GM23338 (cell line): ENCODE results near the gene RECQL5. TPM values are rescaled to one million over a fixed set of nuclear protein-coding genes. Genes with fewer than 3 reads are reported as not detected.

Experiments
- ATAC-seq: fragments of 200-7000 bp; cut with Tn5 transposase; 3 replicates; pipeline ENCODE4 v1.9.1; 2020
- DNase-seq: peaks from one replicate; pipeline ENCODE4 v3.0.0-alpha.2; 2015; ENCODE audit warnings: low spot score
- H2AFZ ChIP-seq: fragments of 200-600 bp; sonication (generic); 2 replicates; pipeline ENCODE4 v1.8.0; 2016; ENCODE audit warnings: antibody characterized with exemption, mild to moderate bottlenecking, moderate library complexity
- H3F3A ChIP-seq: fragments of 200-600 bp; sonication (generic); replicated peaks from 2 replicates; pipeline ENCODE4 v1.8.0; 2017; ENCODE audit warnings: antibody characterized with exemption, mixed run types, low read depth
- H3K27ac ChIP-seq: fragments of 200-600 bp; sonication (generic); 2 replicates; pipeline ENCODE4 v1.6.1; 2016; ENCODE audit warnings: low read depth
- H3K27me3 ChIP-seq: fragments of 200-600 bp; sonication (generic); 2 replicates; pipeline ENCODE4 v1.8.0; 2016; ENCODE audit warnings: mild to moderate bottlenecking, mixed run types, moderate library complexity; ENCODE audit not compliant: insufficient read depth
- H3K36me3 ChIP-seq: fragments of 200-600 bp; sonication (generic); 2 replicates; pipeline ENCODE4 v1.8.0; 2016; ENCODE audit warnings: mild to moderate bottlenecking; ENCODE audit not compliant: insufficient read depth
- H3K4me1 ChIP-seq: fragments of 200-600 bp; sonication (generic); 2 replicates; pipeline ENCODE4 v1.8.0; 2016; ENCODE audit warnings: mild to moderate bottlenecking, moderate library complexity; ENCODE audit not compliant: insufficient read depth
- H3K4me2 ChIP-seq: fragments of 200-600 bp; sonication (generic); 2 replicates; pipeline ENCODE4 v1.7.1; 2017; ENCODE audit warnings: mixed run types
- H3K4me3 ChIP-seq: fragments of 200-600 bp; sonication (generic); 2 replicates; pipeline ENCODE4 v1.6.1; 2016; ENCODE audit warnings: mixed run types
- H3K79me2 ChIP-seq: fragments of 200-600 bp; sonication (generic); replicated peaks from 2 replicates; pipeline ENCODE4 v1.8.0; 2017; ENCODE audit warnings: mild to moderate bottlenecking; ENCODE audit not compliant: insufficient read depth
- H3K9me2 ChIP-seq: fragments of 200-600 bp; sonication (generic); 2 replicates; pipeline ENCODE4 v1.8.0; 2017; ENCODE audit not compliant: insufficient read depth
- H4K20me1 ChIP-seq: fragments of 200-600 bp; sonication (generic); replicated peaks from 2 replicates; pipeline ENCODE4 v1.8.0; 2017; ENCODE audit warnings: mild to moderate bottlenecking; ENCODE audit not compliant: insufficient read depth
- H3K27ac Mint-ChIP-seq: 2 replicates; pipeline ENCODE4 v1.8.0; 2020; ENCODE audit warnings: inconsistent platforms, mild to moderate bottlenecking, moderate library complexity, mixed read lengths
- H3K27me3 Mint-ChIP-seq: 3 replicates; pipeline ENCODE4 v1.8.0; 2022; ENCODE audit warnings: low read depth, mild to moderate bottlenecking, moderate library complexity, mixed read lengths, inconsistent platforms; ENCODE audit not compliant: insufficient read depth, poor library complexity
- H3K36me3 Mint-ChIP-seq: 3 replicates; pipeline ENCODE4 v1.8.0; 2021; ENCODE audit warnings: low read depth, mild to moderate bottlenecking, inconsistent platforms, moderate library complexity, mixed read lengths
- H3K4me1 Mint-ChIP-seq: 3 replicates; pipeline ENCODE4 v1.8.0; 2020; ENCODE audit warnings: mild to moderate bottlenecking, inconsistent platforms, mixed read lengths
- H3K4me3 Mint-ChIP-seq: 3 replicates; pipeline ENCODE4 v1.8.0; 2021; ENCODE audit warnings: moderate library complexity, mild to moderate bottlenecking, inconsistent platforms, mixed read lengths
- H3K9me3 Mint-ChIP-seq: 3 replicates; pipeline ENCODE4 v1.8.0; 2020; ENCODE audit warnings: moderate library complexity, mild to moderate bottlenecking, inconsistent platforms, mixed read lengths
- NANOG ChIP-seq: IDR thresholded peaks from 2 replicates; pipeline ENCODE4 v1.6.1; 2016; ENCODE audit warnings: antibody characterized with exemption, borderline replicate concordance
- ZNF331 ChIP-seq: fragments of 250-450 bp; sonication (Bioruptor Pico); IDR thresholded peaks from 2 replicates; pipeline ENCODE4 v1.5.0; 2020; ENCODE audit warnings: low read depth, mild to moderate bottlenecking, moderate library complexity
- polyA plus RNA-seq: library from polyadenylated mRNA; unstranded; fragments of >200 nt; fragmentation: Nextera tagmentation; extraction: Ambion mirVana; gene quantifications from 2 replicates; pipeline ENCODE4 v1.2.1, GENCODE V29; 2016
- total RNA-seq: library from RNA; depleted of rRNA; stranded (reverse); fragments of >200 nt; shearing (Covaris generic); gene quantifications from 2 replicates; pipeline ENCODE4 v1.2.3, GENCODE V29; 2014
- TF ChIP-seq, protein P1 (sequence below): fragments of 250-450 bp; sonication (Bioruptor Pico); IDR thresholded peaks from 2 replicates; pipeline ENCODE4 v1.5.0; 2020; ENCODE audit warnings: mild to moderate bottlenecking, moderate library complexity
- TF ChIP-seq, protein P2 (sequence below): IDR thresholded peaks from one replicate; pipeline ENCODE4 v1.6.1; 2018; ENCODE audit warnings: antibody characterized with exemption; ENCODE audit not compliant: unreplicated experiment

The RECQL5 gene
- total and polyA plus RNA-seq, 2 experiments from 2014 or later, result 20.0 to 23.3 TPM

DNA sequence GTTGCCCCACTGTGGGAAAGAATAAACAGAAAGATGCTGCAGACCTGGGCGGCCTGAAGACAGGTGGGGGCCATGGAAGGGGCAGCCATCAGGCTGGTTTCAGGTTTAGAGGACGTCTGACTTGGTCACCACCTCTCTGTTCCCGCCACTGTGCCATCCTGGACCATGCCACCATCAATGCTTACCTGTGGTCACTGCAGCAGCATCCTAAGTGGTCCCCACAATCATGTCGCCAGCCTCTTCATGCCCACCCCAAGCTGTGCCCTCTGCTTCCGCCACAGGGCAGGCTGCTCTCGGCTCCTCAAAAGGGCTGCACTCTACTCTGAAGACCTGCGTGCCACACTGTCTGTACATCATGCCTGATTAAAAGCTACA lies 23.3 kb downstream of the RECQL5 start (continued):
- TF ChIP-seq, protein P1, sequence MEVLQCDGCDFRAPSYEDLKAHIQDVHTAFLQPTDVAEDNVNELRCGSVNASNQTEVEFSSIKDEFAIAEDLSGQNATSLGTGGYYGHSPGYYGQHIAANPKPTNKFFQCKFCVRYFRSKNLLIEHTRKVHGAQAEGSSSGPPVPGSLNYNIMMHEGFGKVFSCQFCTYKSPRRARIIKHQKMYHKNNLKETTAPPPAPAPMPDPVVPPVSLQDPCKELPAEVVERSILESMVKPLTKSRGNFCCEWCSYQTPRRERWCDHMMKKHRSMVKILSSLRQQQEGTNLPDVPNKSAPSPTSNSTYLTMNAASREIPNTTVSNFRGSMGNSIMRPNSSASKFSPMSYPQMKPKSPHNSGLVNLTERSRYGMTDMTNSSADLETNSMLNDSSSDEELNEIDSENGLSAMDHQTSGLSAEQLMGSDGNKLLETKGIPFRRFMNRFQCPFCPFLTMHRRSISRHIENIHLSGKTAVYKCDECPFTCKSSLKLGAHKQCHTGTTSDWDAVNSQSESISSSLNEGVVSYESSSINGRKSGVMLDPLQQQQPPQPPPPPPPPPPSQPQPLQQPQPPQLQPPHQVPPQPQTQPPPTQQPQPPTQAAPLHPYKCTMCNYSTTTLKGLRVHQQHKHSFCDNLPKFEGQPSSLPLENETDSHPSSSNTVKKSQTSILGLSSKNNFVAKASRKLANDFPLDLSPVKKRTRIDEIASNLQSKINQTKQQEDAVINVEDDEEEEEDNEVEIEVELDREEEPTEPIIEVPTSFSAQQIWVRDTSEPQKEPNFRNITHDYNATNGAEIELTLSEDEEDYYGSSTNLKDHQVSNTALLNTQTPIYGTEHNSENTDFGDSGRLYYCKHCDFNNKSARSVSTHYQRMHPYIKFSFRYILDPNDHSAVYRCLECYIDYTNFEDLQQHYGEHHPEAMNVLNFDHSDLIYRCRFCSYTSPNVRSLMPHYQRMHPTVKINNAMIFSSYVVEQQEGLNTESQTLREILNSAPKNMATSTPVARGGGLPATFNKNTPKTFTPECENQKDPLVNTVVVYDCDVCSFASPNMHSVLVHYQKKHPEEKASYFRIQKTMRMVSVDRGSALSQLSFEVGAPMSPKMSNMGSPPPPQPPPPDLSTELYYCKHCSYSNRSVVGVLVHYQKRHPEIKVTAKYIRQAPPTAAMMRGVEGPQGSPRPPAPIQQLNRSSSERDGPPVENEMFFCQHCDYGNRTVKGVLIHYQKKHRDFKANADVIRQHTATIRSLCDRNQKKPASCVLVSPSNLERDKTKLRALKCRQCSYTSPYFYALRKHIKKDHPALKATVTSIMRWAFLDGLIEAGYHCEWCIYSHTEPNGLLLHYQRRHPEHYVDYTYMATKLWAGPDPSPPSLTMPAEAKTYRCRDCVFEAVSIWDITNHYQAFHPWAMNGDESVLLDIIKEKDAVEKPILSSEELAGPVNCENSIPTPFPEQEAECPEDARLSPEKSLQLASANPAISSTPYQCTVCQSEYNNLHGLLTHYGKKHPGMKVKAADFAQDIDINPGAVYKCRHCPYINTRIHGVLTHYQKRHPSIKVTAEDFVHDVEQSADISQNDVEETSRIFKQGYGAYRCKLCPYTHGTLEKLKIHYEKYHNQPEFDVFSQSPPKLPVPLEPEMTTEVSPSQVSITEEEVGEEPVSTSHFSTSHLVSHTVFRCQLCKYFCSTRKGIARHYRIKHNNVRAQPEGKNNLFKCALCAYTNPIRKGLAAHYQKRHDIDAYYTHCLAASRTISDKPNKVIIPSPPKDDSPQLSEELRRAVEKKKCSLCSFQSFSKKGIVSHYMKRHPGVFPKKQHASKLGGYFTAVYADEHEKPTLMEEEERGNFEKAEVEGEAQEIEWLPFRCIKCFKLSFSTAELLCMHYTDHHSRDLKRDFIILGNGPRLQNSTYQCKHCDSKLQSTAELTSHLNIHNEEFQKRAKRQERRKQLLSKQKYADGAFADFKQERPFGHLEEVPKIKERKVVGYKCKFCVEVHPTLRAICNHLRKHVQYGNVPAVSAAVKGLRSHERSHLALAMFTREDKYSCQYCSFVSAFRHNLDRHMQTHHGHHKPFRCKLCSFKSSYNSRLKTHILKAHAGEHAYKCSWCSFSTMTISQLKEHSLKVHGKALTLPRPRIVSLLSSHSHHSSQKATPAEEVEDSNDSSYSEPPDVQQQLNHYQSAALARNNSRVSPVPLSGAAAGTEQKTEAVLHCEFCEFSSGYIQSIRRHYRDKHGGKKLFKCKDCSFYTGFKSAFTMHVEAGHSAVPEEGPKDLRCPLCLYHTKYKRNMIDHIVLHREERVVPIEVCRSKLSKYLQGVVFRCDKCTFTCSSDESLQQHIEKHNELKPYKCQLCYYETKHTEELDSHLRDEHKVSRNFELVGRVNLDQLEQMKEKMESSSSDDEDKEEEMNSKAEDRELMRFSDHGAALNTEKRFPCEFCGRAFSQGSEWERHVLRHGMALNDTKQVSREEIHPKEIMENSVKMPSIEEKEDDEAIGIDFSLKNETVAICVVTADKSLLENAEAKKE (CRISPR knock-in tag), result no peak
- TF ChIP-seq ZNF331 (no peak), NANOG (no peak)

DNA sequence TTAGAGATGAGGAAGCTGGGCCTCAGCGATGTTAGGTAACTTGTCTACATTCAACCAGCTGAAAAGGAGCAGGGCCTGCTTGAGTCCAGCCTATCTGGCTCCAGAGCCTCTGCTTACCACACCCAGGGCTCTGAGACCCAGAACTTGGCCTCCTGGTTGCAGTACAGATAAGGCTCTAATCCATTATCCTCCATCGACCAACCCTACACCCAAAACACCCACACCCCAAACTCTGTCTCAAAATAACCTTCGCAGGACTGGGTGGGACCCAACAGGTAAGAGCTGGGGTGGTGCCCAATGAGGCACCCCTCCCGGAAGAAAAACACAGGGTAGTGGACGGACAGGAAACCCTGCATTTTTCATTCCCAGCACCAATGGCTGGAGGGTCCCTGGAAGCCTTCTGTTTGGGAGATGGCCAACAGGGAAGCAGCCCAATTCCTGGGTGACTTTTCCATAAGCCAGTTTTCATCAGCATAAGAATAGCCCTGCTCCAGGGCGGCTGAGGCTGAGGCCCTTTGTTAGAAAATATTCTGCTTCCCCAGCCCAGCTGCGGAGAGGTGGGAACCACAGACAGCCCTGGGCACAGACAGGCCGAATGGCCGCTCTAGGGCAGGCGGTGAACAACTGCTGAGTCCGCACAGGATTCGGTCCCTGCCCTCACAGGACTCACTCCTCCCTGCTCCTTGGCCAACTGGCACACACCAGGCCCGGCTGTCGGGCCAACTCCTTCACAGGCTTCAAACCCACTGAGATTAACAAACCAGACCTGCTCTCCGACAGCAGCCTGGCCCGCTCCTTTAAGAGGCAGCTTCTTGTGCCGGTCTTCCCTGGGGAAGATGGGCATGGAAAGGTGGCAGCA lies 23.9 kb downstream of the RECQL5 start:
- H3K27ac ChIP-seq, result peak overlapping the region; percentile 94
- H2AFZ ChIP-seq, result no peak overlapping the region
- DNase-seq (peak; percentile 68), ATAC-seq (peak; percentile 91)
- 0 out of 2 replicates have a peak, but pooled peaks cover 3% of the 10 kb centered on the region for H3K9me2 ChIP-seq
- H3K36me3 ChIP-seq, result no peaks in the 10 kb centered on the region; the same call in 1 of the 2 replicates
- no peaks in the 10 kb centered on the region for H3K9me3 Mint-ChIP-seq
- no peaks in the 10 kb centered on the region for H3F3A ChIP-seq
- H3K36me3 Mint-ChIP-seq, result peaks cover 4% of the 10 kb centered on the region; the same call in 1 of the 3 replicates
- peak overlapping the region; percentile 66 for H3K4me2 ChIP-seq
- H3K4me3 ChIP-seq, result no peak overlapping the region
- peak overlapping the region; percentile 82 for H3K27ac Mint-ChIP-seq
- H3K27me3 Mint-ChIP-seq, result peaks cover 6% of the 10 kb centered on the region
- peaks cover 17% of the 10 kb centered on the region for H3K4me1 Mint-ChIP-seq
- no peaks in the 10 kb centered on the region for H3K27me3 ChIP-seq
- no peaks in the 10 kb centered on the region; the same call in 1 of the 2 replicates for H4K20me1 ChIP-seq
- H3K79me2 ChIP-seq, result no peaks in the 10 kb centered on the region
- H3K4me1 ChIP-seq, result peaks cover 16% of the 10 kb centered on the region
- H3K4me3 Mint-ChIP-seq, result no peak overlapping the region
- TF ChIP-seq, protein P2, sequence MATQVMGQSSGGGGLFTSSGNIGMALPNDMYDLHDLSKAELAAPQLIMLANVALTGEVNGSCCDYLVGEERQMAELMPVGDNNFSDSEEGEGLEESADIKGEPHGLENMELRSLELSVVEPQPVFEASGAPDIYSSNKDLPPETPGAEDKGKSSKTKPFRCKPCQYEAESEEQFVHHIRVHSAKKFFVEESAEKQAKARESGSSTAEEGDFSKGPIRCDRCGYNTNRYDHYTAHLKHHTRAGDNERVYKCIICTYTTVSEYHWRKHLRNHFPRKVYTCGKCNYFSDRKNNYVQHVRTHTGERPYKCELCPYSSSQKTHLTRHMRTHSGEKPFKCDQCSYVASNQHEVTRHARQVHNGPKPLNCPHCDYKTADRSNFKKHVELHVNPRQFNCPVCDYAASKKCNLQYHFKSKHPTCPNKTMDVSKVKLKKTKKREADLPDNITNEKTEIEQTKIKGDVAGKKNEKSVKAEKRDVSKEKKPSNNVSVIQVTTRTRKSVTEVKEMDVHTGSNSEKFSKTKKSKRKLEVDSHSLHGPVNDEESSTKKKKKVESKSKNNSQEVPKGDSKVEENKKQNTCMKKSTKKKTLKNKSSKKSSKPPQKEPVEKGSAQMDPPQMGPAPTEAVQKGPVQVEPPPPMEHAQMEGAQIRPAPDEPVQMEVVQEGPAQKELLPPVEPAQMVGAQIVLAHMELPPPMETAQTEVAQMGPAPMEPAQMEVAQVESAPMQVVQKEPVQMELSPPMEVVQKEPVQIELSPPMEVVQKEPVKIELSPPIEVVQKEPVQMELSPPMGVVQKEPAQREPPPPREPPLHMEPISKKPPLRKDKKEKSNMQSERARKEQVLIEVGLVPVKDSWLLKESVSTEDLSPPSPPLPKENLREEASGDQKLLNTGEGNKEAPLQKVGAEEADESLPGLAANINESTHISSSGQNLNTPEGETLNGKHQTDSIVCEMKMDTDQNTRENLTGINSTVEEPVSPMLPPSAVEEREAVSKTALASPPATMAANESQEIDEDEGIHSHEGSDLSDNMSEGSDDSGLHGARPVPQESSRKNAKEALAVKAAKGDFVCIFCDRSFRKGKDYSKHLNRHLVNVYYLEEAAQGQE, result no peak
- TF ChIP-seq, protein P1 (CRISPR knock-in tag), result no peak
